CD14-positive monocyte (primary cell): Measurements from ENCODE around the gene C20orf141. TPM values are rescaled to one million over a fixed set of nuclear protein-coding genes. Genes with fewer than 3 reads are reported as not detected.

ENCODE experiments used
- DNase-seq, 3 donors: peaks; one replicate each; pipeline ENCODE4 v3.0.0-alpha.2; 2011 to 2022
- H2AFZ ChIP-seq: 2 replicates; pipeline ENCODE4 v1.6.0; 2012; ENCODE audit warnings: mild to moderate bottlenecking, low read depth, low read length, inconsistent platforms; ENCODE audit not compliant: insufficient read depth, poor library complexity, severe bottlenecking
- H3K27ac ChIP-seq, 2 donors: 1 replicate in 1 of 2; 2 replicates in 1 of 2; pipeline ENCODE4 v1.5.1; 2012 to 2013; ENCODE audit warnings: low read length in 2 of 2, control low read depth in 1 of 2, inconsistent platforms in 1 of 2, low read depth in 1 of 2, mild to moderate bottlenecking in 1 of 2
- H3K27me3 ChIP-seq, 2 donors: one replicate each; pipeline versions ENCODE4 v1.6.0 to v1.6.1; 2011 to 2013; ENCODE audit warnings: low read length in 2 of 2; ENCODE audit not compliant: control insufficient read depth in 2 of 2, insufficient read depth in 2 of 2
- H3K36me3 ChIP-seq, 2 donors: replicated peaks in 1 of 2; 1 replicate in 1 of 2; 2 replicates in 1 of 2; pipeline versions ENCODE4 v1.5.1 to v1.6.1; 2012 to 2013; ENCODE audit warnings: low read length in 2 of 2, control low read depth in 1 of 2, inconsistent platforms in 1 of 2, mild to moderate bottlenecking in 1 of 2; ENCODE audit not compliant: insufficient read depth in 2 of 2, control insufficient read depth in 1 of 2
- H3K4me1 ChIP-seq, 2 donors: 1 replicate in 1 of 2; 2 replicates in 1 of 2; pipeline versions ENCODE4 v1.5.1 to v1.6.1; 2012 to 2013; ENCODE audit warnings: low read length in 2 of 2, control low read depth in 1 of 2, inconsistent platforms in 1 of 2, mild to moderate bottlenecking in 1 of 2, moderate library complexity in 1 of 2; ENCODE audit not compliant: insufficient read depth in 2 of 2, control insufficient read depth in 1 of 2
- H3K4me2 ChIP-seq: replicated peaks from 2 replicates; pipeline ENCODE3; 2012; ENCODE audit warnings: low read length, moderate library complexity, mild to moderate bottlenecking; ENCODE audit not compliant: poor library complexity, severe bottlenecking; ENCODE audit errors: extremely low read depth
- H3K4me3 ChIP-seq, 3 experiments: fragments of 200-600 bp in 1 of 3; sonication (generic) in 1 of 3; replicated peaks in 1 of 3; 1 replicate in 2 of 3; 2 replicates in 1 of 3; pipeline ENCODE4 v1.5.1; 2011 to 2013; ENCODE audit warnings: low read length in 3 of 3, mild to moderate bottlenecking in 3 of 3, control low read depth in 2 of 3, low read depth in 2 of 3, inconsistent platforms in 1 of 3, moderate library complexity in 1 of 3
- H3K79me2 ChIP-seq: 2 replicates; pipeline ENCODE4 v1.6.0; 2012; ENCODE audit warnings: mild to moderate bottlenecking, control low read depth, inconsistent platforms, low read length, moderate library complexity; ENCODE audit not compliant: insufficient read depth
- H3K9ac ChIP-seq: 2 replicates; pipeline ENCODE4 v1.6.0; 2017; ENCODE audit warnings: low read length, mild to moderate bottlenecking; ENCODE audit not compliant: insufficient read depth, poor library complexity, severe bottlenecking
- H3K9me3 ChIP-seq, 2 donors: replicated peaks in 1 of 2; 1 replicate in 1 of 2; 2 replicates in 1 of 2; pipeline versions ENCODE4 v1.5.1 to v1.6.1; 2012 to 2013; ENCODE audit warnings: low read length in 2 of 2, control low read depth in 1 of 2; ENCODE audit not compliant: control insufficient read depth in 1 of 2, insufficient read depth in 1 of 2
- H4K20me1 ChIP-seq: 2 replicates; pipeline ENCODE4 v1.6.0; 2012; ENCODE audit warnings: mild to moderate bottlenecking, low read length, control low read depth, moderate library complexity; ENCODE audit not compliant: insufficient read depth
- H3K27ac Mint-ChIP-seq, 7 donors: one replicate each; pipeline ENCODE4 v1.8.0; 2020; ENCODE audit warnings: mild to moderate bottlenecking in 7 of 7, mixed read lengths in 7 of 7, moderate library complexity in 6 of 7, inconsistent platforms in 2 of 7
- H3K27me3 Mint-ChIP-seq, 3 donors: one replicate each; pipeline ENCODE4 v1.8.0; 2021 to 2022; ENCODE audit warnings: low read depth in 3 of 3, mild to moderate bottlenecking in 3 of 3, mixed read lengths in 3 of 3, moderate library complexity in 3 of 3, inconsistent platforms in 1 of 3
- H3K36me3 Mint-ChIP-seq, 2 donors: one replicate each; pipeline ENCODE4 v1.8.0; 2020; ENCODE audit warnings: mixed read lengths in 2 of 2, inconsistent platforms in 1 of 2, mild to moderate bottlenecking in 1 of 2
- H3K4me1 Mint-ChIP-seq: one replicate; pipeline ENCODE4 v1.8.0; 2020; ENCODE audit warnings: mild to moderate bottlenecking, mixed read lengths
- H3K4me3 Mint-ChIP-seq, 2 donors: one replicate each; pipeline ENCODE4 v1.8.0; 2020; ENCODE audit warnings: mild to moderate bottlenecking in 2 of 2, mixed read lengths in 2 of 2, moderate library complexity in 1 of 2
- H3K9me3 Mint-ChIP-seq, 7 donors: one replicate each; pipeline ENCODE4 v1.8.0; 2020 to 2022; ENCODE audit warnings: mixed read lengths in 7 of 7, mild to moderate bottlenecking in 6 of 7, moderate library complexity in 6 of 7, inconsistent platforms in 2 of 7
- WGBS: methylation state at CpG from one replicate; pipeline ENCODE4 v1.1.5; 2013; ENCODE audit warnings: missing lambda C conversion rate; ENCODE audit not compliant: insufficient coverage; 5-methylcytosine and 5-hydroxymethylcytosine counted together
- intact Hi-C, 2 donors: fragments of 100-400 bp; cut with micrococcal nuclease; formaldehyde crosslinking; loops; one replicate each; pipeline versions ENCODE4 v1.15.0 to v1.15.1; 2023
- polyA plus RNA-seq, 3 donors: library from polyadenylated mRNA; depleted of rRNA in 1 of 3; unstranded in 2 of 3; stranded (reverse) in 1 of 3; fragments of 300-500 nt in 2 of 3; fragments of >200 nt in 1 of 3; fragmentation: Illumina TruSeq in 2 of 3; gene quantifications; 1 replicate in 2 of 3; 2 replicates in 1 of 3; pipeline ENCODE4 v1.2.3, GENCODE V29; 2012 to 2021
- TF ChIP-seq, protein P1 (sequence below): fragments of 200-600 bp; IDR thresholded peaks from one replicate; pipeline ENCODE4 v1.8.0; 2022; ENCODE audit warnings: antibody characterized with exemption, mild to moderate bottlenecking

The C20orf141 gene
- polyA plus RNA-seq, 3 donors = not detected

DNA sequence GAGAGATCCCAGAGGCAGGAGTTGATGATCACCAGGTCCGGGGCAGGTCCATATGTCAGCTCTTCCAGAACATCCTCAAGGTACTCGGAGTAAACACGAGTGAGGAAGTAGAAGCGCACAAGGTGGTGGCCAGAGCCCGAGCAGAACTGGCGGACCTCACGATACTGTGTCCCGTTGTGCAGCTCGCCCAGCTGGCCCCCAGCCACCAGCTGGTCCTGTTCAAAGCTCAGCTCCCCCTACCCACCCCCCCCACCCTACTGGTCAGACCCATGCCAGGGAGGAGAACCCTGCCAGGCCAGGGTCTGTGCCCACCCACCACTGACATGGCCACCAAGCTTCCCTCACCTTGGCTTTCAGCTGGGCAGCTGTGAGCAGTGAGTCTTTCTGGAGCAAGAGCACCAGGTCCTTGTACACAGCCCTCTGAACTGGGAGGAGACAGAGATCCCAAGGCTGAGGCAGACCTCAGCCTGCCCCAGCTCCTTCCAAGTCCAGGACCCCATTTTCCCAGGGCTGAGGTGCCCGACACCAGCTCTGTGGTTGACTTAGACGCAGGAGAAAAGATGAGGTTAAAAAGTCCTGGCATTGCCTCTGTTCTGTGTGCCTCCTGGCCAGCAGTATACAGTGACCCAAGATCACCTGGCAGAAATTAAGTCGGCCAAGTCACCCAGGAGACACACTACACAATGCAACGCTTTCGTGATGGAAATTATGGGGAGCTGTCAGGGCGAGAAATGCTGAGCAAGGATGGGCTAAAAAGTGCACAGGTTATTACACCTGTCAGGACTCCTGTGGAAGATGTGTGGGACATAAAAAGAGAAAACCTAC, 24.3 kb downstream of the C20orf141 start:
- H3K36me3 ChIP-seq = peaks cover 0 to 31% of the 10 kb centered on the region in 2 donors
- H3K27me3 Mint-ChIP-seq = peaks cover 0 to 4% (median 3%) of the 10 kb centered on the region in 3 donors
- peaks cover 16% of the 10 kb centered on the region for H3K79me2 ChIP-seq
- intact Hi-C loops = no loop called here
- no peak overlapping the region for H3K27ac ChIP-seq
- WGBS = over 99% methylated on average over 11 of the region's 15 CpGs
- no peak overlapping the region for H3K4me2 ChIP-seq
- H3K9me3 ChIP-seq = no peaks in the 10 kb centered on the region
- H3K4me1 Mint-ChIP-seq = peaks cover 26% of the 10 kb centered on the region
- H3K27me3 ChIP-seq = no peaks in the 10 kb centered on the region
- H3K36me3 Mint-ChIP-seq = peaks cover 17 to 34% of the 10 kb centered on the region in 2 donors
- H3K9ac ChIP-seq = no peak overlapping the region
- H3K4me3 ChIP-seq = no peak overlapping the region
- no peaks in the 10 kb centered on the region for H3K9me3 Mint-ChIP-seq
- peaks cover 11% of the 10 kb centered on the region for H4K20me1 ChIP-seq
- peaks cover 16 to 27% of the 10 kb centered on the region in 2 donors for H3K4me1 ChIP-seq
- H2AFZ ChIP-seq = peak overlapping the region; percentile 100
- no peak for DNase-seq
- peak overlapping the region; percentile 42 to 58 for H3K4me3 Mint-ChIP-seq
- TF ChIP-seq, protein P1, sequence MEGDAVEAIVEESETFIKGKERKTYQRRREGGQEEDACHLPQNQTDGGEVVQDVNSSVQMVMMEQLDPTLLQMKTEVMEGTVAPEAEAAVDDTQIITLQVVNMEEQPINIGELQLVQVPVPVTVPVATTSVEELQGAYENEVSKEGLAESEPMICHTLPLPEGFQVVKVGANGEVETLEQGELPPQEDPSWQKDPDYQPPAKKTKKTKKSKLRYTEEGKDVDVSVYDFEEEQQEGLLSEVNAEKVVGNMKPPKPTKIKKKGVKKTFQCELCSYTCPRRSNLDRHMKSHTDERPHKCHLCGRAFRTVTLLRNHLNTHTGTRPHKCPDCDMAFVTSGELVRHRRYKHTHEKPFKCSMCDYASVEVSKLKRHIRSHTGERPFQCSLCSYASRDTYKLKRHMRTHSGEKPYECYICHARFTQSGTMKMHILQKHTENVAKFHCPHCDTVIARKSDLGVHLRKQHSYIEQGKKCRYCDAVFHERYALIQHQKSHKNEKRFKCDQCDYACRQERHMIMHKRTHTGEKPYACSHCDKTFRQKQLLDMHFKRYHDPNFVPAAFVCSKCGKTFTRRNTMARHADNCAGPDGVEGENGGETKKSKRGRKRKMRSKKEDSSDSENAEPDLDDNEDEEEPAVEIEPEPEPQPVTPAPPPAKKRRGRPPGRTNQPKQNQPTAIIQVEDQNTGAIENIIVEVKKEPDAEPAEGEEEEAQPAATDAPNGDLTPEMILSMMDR = no peak
- H3K27ac Mint-ChIP-seq = peak overlapping the region in 3 of 7 donors; percentile 22 to 70 (median 49)

DNA sequence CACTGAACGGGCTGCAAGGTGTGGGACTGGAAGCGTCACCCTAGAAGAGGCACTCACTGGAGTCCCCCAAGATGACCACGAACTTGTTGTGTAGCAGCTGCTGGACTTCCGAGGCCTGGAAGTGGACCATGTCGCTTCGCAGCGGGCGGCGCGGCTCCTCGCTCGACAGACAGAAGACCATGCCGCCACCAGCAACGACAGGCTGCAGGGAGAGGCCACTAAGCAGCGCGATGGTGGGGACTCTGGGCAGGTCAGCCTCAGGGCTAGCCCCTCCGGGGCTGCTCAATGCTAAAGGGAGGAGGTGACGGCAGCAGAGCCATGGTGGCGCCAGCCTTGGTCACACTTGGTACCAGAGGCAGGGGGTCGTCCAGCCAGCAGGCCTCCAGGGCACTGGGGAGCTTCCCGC, 24.9 kb downstream of the C20orf141 start:
- H3K9me3 Mint-ChIP-seq = no peaks in the 10 kb centered on the region
- TF ChIP-seq, protein P1 = no peak
- peaks cover 18% of the 10 kb centered on the region for H4K20me1 ChIP-seq
- peaks cover 13 to 27% of the 10 kb centered on the region in 2 donors for H3K4me1 ChIP-seq
- intact Hi-C loops = no loop called here
- H3K4me2 ChIP-seq = peak overlapping the region; percentile 79
- peak overlapping the region in 5 of 7 donors; percentile 6 to 85 (median 22) for H3K27ac Mint-ChIP-seq
- H3K27me3 Mint-ChIP-seq = peaks cover 0 to 4% (median 3%) of the 10 kb centered on the region in 3 donors
- H3K27ac ChIP-seq = peak overlapping the region in 1 of 2 donors; percentile 92
- H3K9me3 ChIP-seq = no peaks in the 10 kb centered on the region
- H3K27me3 ChIP-seq = no peaks in the 10 kb centered on the region
- H2AFZ ChIP-seq = peak overlapping the region; percentile 100
- H3K4me3 ChIP-seq = peak overlapping the region in 2 of 3 experiments; percentile 80 to 94
- peaks cover 26% of the 10 kb centered on the region for H3K4me1 Mint-ChIP-seq
- peaks cover 0 to 31% of the 10 kb centered on the region in 2 donors for H3K36me3 ChIP-seq
- DNase-seq = no peak
- peaks cover 17 to 36% of the 10 kb centered on the region in 2 donors for H3K36me3 Mint-ChIP-seq
- H3K9ac ChIP-seq = peak overlapping the region; percentile 90
- WGBS = 87% methylated on average over 21 of the region's 21 CpGs
- peaks cover 16% of the 10 kb centered on the region for H3K79me2 ChIP-seq
- peak overlapping the region; percentile 42 to 58 for H3K4me3 Mint-ChIP-seq
